Measurements from ENCODE around the gene PLXNA4.

PLXNA4 gene

DNA sequence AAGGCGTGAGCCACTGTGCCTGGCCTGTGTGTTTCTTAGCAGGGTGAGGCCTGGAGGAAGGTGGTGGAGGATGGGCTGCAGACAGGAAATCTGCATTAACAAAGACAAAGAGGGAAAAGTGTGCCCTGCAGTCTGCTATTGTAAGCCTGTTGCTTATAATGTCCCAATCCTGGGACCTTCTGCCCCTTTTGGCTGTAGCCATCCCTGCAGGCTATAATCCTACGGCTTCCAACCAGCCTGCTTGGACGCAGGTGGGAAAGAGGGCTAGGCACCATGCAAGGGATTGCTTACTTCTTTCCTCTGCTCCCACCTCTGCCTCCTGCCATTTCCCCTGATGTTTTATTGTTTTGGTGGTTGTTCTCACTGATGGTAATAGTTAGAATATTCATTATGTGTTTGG, 434.3 kb downstream of the PLXNA4 start:
- H3K79me2 ChIP-seq (ENCODE audit: insufficient read depth, low read length), result no peaks in the 10 kb centered on the region
- H3F3A ChIP-seq (ENCODE audit: insufficient read depth, low read length), result no peaks in the 10 kb centered on the region
- no peaks in the 10 kb centered on the region for H3K4me1 ChIP-seq (ENCODE audit: insufficient read depth, low read length, severe bottlenecking)
- H3K27ac ChIP-seq (ENCODE audit: low read depth, low read length, poor library complexity, severe bottlenecking), result no peak overlapping the region
- no peak overlapping the region for H2AFZ ChIP-seq (ENCODE audit: low read length)
- no peak overlapping the region for H3K4me3 ChIP-seq (ENCODE audit: low read depth, low read length, poor library complexity, severe bottlenecking)
- no peak overlapping the region for H3K9ac ChIP-seq (ENCODE audit: low read length)
- H3K4me2 ChIP-seq (ENCODE audit: low read length), result no peak overlapping the region
- H4K20me1 ChIP-seq (ENCODE audit: insufficient read depth, low read length), result no peaks in the 10 kb centered on the region
- no peaks in the 10 kb centered on the region for H3K36me3 ChIP-seq (ENCODE audit: insufficient read depth, low read length)
- H3K9me2 ChIP-seq (ENCODE audit: low read depth, low read length), result no peaks in the 10 kb centered on the region
- peaks cover 4% of the 10 kb centered on the region; the same call in 1 of the 2 replicates for H3K27me3 ChIP-seq (ENCODE audit: insufficient read depth, low read length)
- H3K9me3 ChIP-seq (ENCODE audit: low read length), result no peaks in the 10 kb centered on the region
- TF ChIP-seq, protein P1, sequence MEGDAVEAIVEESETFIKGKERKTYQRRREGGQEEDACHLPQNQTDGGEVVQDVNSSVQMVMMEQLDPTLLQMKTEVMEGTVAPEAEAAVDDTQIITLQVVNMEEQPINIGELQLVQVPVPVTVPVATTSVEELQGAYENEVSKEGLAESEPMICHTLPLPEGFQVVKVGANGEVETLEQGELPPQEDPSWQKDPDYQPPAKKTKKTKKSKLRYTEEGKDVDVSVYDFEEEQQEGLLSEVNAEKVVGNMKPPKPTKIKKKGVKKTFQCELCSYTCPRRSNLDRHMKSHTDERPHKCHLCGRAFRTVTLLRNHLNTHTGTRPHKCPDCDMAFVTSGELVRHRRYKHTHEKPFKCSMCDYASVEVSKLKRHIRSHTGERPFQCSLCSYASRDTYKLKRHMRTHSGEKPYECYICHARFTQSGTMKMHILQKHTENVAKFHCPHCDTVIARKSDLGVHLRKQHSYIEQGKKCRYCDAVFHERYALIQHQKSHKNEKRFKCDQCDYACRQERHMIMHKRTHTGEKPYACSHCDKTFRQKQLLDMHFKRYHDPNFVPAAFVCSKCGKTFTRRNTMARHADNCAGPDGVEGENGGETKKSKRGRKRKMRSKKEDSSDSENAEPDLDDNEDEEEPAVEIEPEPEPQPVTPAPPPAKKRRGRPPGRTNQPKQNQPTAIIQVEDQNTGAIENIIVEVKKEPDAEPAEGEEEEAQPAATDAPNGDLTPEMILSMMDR (IDR thresholded peaks at IDR 0.05; ENCODE audit: low read length), result no peak
- no peak for TF ChIP-seq EZH2 (IDR thresholded peaks at IDR 0.05; ENCODE audit: borderline replicate concordance, low read length)

DNA sequence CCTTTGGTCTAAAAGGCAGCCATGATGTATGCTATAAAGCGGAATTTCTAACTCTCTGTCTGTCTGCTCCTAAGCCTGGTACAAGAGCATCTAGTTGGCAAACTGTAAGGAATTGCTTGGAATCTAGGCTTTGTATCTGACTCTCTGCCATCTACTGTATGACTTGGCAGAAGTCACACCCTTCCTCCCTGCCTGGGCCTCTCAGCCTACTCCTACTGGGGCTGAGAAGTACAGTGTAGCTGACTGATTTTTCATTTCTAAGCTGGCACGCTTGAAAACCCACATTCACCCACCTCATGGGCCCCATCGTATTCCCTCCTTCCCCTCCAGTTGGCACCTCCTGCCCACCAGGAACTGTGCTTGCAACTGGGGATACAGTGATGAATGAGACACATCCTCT, 435.2 kb downstream of the PLXNA4 start:
- H3K4me3 ChIP-seq (ENCODE audit: low read depth, low read length, poor library complexity, severe bottlenecking), result no peak overlapping the region
- no peaks in the 10 kb centered on the region for H3K9me3 ChIP-seq (ENCODE audit: low read length)
- no peaks in the 10 kb centered on the region for H4K20me1 ChIP-seq (ENCODE audit: insufficient read depth, low read length)
- no peaks in the 10 kb centered on the region for H3K79me2 ChIP-seq (ENCODE audit: insufficient read depth, low read length)
- no peaks in the 10 kb centered on the region; the same call in 1 of the 2 replicates for H3K27me3 ChIP-seq (ENCODE audit: insufficient read depth, low read length)
- H3K27ac ChIP-seq (ENCODE audit: low read depth, low read length, poor library complexity, severe bottlenecking), result no peak overlapping the region
- TF ChIP-seq EZH2 (IDR thresholded peaks at IDR 0.05; ENCODE audit: borderline replicate concordance, low read length), result no peak
- TF ChIP-seq, protein P1 (IDR thresholded peaks at IDR 0.05; ENCODE audit: low read length), result no peak
- H3K9me2 ChIP-seq (ENCODE audit: low read depth, low read length), result no peaks in the 10 kb centered on the region
- no peak overlapping the region for H3K9ac ChIP-seq (ENCODE audit: low read length)
- H3K36me3 ChIP-seq (ENCODE audit: insufficient read depth, low read length), result no peaks in the 10 kb centered on the region
- no peaks in the 10 kb centered on the region for H3F3A ChIP-seq (ENCODE audit: insufficient read depth, low read length)
- no peak overlapping the region for H3K4me2 ChIP-seq (ENCODE audit: low read length)
- H2AFZ ChIP-seq (ENCODE audit: low read length), result no peak overlapping the region
- no peaks in the 10 kb centered on the region for H3K4me1 ChIP-seq (ENCODE audit: insufficient read depth, low read length, severe bottlenecking)

DNA sequence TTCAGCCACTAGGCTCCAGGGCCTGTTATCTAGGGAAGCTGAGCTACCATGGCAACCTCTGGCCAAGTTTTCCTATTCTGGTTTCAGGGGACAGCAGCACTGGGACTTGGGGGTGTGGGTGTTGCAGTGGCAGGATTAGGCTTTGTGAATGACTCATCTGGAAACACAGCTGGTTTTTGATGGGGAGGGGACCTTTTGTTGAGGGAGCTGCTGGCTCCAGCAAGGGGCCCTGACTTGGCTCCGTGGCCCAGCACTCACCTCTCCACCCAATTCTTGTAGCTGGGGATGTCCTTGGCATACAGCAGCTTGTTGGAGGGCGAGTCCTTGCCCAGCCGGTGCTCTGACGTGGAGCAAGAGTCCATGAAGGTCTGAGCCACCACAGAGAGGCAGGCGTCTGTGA, 435.9 kb downstream of the PLXNA4 start:
- no peaks in the 10 kb centered on the region for H3K4me1 ChIP-seq (ENCODE audit: insufficient read depth, low read length, severe bottlenecking)
- no peaks in the 10 kb centered on the region for H3K9me2 ChIP-seq (ENCODE audit: low read depth, low read length)
- no peaks in the 10 kb centered on the region for H3K79me2 ChIP-seq (ENCODE audit: insufficient read depth, low read length)
- no peak overlapping the region for H3K9ac ChIP-seq (ENCODE audit: low read length)
- no peaks in the 10 kb centered on the region for H3K36me3 ChIP-seq (ENCODE audit: insufficient read depth, low read length)
- H2AFZ ChIP-seq (ENCODE audit: low read length), result no peak overlapping the region
- no peak for TF ChIP-seq EZH2 (IDR thresholded peaks at IDR 0.05; ENCODE audit: borderline replicate concordance, low read length)
- TF ChIP-seq, protein P1 (IDR thresholded peaks at IDR 0.05; ENCODE audit: low read length), result no peak
- no peaks in the 10 kb centered on the region for H4K20me1 ChIP-seq (ENCODE audit: insufficient read depth, low read length)
- no peaks in the 10 kb centered on the region for H3F3A ChIP-seq (ENCODE audit: insufficient read depth, low read length)
- no peak overlapping the region for H3K4me3 ChIP-seq (ENCODE audit: low read depth, low read length, poor library complexity, severe bottlenecking)
- H3K27ac ChIP-seq (ENCODE audit: low read depth, low read length, poor library complexity, severe bottlenecking), result no peak overlapping the region
- no peak overlapping the region for H3K4me2 ChIP-seq (ENCODE audit: low read length)
- H3K9me3 ChIP-seq (ENCODE audit: low read length), result no peaks in the 10 kb centered on the region
- no peaks in the 10 kb centered on the region; the same call in 1 of the 2 replicates for H3K27me3 ChIP-seq (ENCODE audit: insufficient read depth, low read length)
